Psoas muscle (tissue), 8 donors: Measurements from ENCODE around the gene TMEM150B. TPM values are rescaled to one million over a fixed set of nuclear protein-coding genes. Genes with fewer than 3 reads are reported as not detected.

Experiments
- ATAC-seq, 4 donors: fragments of 200-7000 bp; cut with Tn5 transposase; one replicate each; pipeline ENCODE4 v1.9.1; 2020; ENCODE audit warnings: moderate library complexity in 3 of 4, mild to moderate bottlenecking in 2 of 4
- DNase-seq, 2 donors: peaks; one replicate each; pipeline ENCODE4 v3.0.0-alpha.2; 2020
- H3K27ac ChIP-seq: fragments of 200-600 bp; one replicate; pipeline ENCODE4 v1.8.0; 2022
- H3K27me3 ChIP-seq, 3 donors: fragments of 200-600 bp in 1 of 3; one replicate each; pipeline versions ENCODE4 v1.6.1 to v1.8.0; 2013 to 2022; ENCODE audit warnings: low read length in 2 of 3, mild to moderate bottlenecking in 2 of 3, moderate library complexity in 1 of 3; ENCODE audit not compliant: insufficient read depth in 3 of 3
- H3K36me3 ChIP-seq, 2 donors: fragments of 200-600 bp in 1 of 2; one replicate each; pipeline versions ENCODE4 v1.6.1 to v1.8.0; 2013 to 2022; ENCODE audit warnings: low read depth in 1 of 2, mild to moderate bottlenecking in 1 of 2, moderate library complexity in 1 of 2; ENCODE audit not compliant: insufficient read depth in 1 of 2
- H3K4me1 ChIP-seq: fragments of 200-600 bp; one replicate; pipeline ENCODE4 v1.8.0; 2022
- H3K4me3 ChIP-seq: fragments of 200-600 bp; one replicate; pipeline ENCODE4 v1.8.0; 2022; ENCODE audit warnings: mild to moderate bottlenecking
- H3K9me3 ChIP-seq: fragments of 200-600 bp; one replicate; pipeline ENCODE4 v1.8.0; 2022
- WGBS, 3 donors: extraction: QIAGEN DNeasy Blood & Tissue Kit; methylation state at CpG; one replicate each; pipeline versions ENCODE4 v1.1.6 to v1.1.7; 2013; 5-methylcytosine and 5-hydroxymethylcytosine counted together
- intact Hi-C, 2 donors: fragments of 100-400 bp; cut with DNase I; formaldehyde crosslinking; loops; one replicate each; pipeline versions ENCODE4 v1.11.0 to v1.14.2; 2022
- polyA plus RNA-seq, 3 donors: library from polyadenylated mRNA; stranded (reverse); fragments of 200-250 nt; gene quantifications; one replicate each; pipeline ENCODE4 v1.2.3, GENCODE V29; 2013
- total RNA-seq, 4 donors: library from RNA; stranded (reverse); fragmentation: NEBNext Ultra II Directional in 2 of 4; extraction: Animal tissue kit (Norgen Biotek cat#: 25700) in 2 of 4; gene quantifications; one replicate each; pipeline versions ENCODE4 v1.2.1 to v1.2.4, GENCODE V29; 2021 to 2023
- TF ChIP-seq, protein P1 (sequence below): fragments of 200-600 bp; IDR thresholded peaks from one replicate; pipeline ENCODE4 v1.8.0; 2022; ENCODE audit warnings: antibody characterized with exemption
- donor health status: healthy with polysubstance abuse.
- donor health status: DM: no; HTN: no; CAD: no; lungs with moderate emphysema.
- donor health status: Bipolar disorder and iron deficiency.
- donor health status: healthy.
- donor health status: DM: yes; HTN: yes; CAD: no.
- donor health status: DM: no; HTN: no; CAD: no.
- donor health status: DM: no; HTN: no; CAD: no.
- donor health status: DM: yes; HTN: yes; CAD: no.

The TMEM150B gene
- total and polyA plus RNA-seq, 7 donors = 0.08 to 1.1 (median 0.38) TPM

DNA sequence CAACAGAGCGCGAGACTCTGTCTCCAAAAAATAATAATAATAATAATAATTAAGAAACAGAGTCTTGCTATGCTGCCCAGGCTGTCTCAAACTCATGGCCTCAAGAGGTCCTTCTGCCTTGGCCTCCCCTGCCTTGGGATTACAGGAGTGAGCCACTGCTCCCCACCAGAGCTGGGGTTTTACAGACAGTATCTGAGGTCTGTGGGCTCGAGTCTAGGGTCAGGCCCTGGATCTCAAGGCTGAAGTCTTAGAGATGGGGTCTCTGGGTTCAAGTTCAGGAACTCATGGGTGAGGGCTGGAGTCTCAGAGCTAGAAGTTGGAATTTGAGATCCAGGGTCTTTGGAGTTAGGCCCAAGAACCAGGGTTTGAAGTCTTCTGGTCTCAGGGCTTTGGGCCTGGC is 41.6 kb upstream of the TMEM150B start:
- Histone ChIP-seq H3K4me3 (no peak overlapping the region), H3K4me1 (no peaks in the 10 kb centered on the region), H3K27me3 (peaks cover 0 to 37% (median 22%) of the 10 kb centered on the region in 3 donors), H3K9me3 (no peaks in the 10 kb centered on the region), H3K36me3 (no peaks in the 10 kb centered on the region), H3K27ac (no peak overlapping the region)
- no peak for ATAC-seq
- intact Hi-C loops = no loop called here
- no peak for DNase-seq
- WGBS, 3 donors = 60 to 80% (median 77%) methylated on average over 3 of the region's 3 CpGs
- TF ChIP-seq, protein P1, sequence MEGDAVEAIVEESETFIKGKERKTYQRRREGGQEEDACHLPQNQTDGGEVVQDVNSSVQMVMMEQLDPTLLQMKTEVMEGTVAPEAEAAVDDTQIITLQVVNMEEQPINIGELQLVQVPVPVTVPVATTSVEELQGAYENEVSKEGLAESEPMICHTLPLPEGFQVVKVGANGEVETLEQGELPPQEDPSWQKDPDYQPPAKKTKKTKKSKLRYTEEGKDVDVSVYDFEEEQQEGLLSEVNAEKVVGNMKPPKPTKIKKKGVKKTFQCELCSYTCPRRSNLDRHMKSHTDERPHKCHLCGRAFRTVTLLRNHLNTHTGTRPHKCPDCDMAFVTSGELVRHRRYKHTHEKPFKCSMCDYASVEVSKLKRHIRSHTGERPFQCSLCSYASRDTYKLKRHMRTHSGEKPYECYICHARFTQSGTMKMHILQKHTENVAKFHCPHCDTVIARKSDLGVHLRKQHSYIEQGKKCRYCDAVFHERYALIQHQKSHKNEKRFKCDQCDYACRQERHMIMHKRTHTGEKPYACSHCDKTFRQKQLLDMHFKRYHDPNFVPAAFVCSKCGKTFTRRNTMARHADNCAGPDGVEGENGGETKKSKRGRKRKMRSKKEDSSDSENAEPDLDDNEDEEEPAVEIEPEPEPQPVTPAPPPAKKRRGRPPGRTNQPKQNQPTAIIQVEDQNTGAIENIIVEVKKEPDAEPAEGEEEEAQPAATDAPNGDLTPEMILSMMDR = no peak

DNA sequence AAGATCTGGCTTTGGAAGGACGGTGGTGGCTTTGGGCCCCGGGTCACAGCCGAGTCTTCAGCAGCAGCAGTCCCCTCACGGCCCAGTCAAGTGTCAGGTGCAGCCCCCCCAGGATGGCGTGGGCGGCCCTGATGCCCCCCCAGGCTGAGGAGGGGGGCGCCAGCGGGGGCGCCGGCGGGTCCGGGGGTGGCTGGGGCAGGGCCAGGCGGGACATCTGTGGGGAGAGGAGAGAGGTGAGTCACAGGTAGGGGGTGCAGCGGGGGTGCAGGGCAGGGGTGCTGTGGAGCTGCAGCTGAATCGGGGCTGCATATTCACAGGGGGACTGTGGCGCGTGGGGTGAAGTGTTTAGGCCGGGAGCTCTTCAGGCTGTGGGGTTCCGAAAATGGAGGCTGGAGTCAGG is 40.8 kb upstream of the TMEM150B start:
- Histone ChIP-seq H3K27me3 (peaks cover 0 to 29% (median 20%) of the 10 kb centered on the region in 3 donors), H3K9me3 (no peaks in the 10 kb centered on the region), H3K27ac (no peak overlapping the region), H3K36me3 (no peaks in the 10 kb centered on the region), H3K4me1 (no peaks in the 10 kb centered on the region), H3K4me3 (no peak overlapping the region)
- no peak for DNase-seq
- ATAC-seq = no peak
- TF ChIP-seq, protein P1 = no peak
- intact Hi-C loops = no loop called here
- 66 to 68% (median 68%) methylated on average over 19 of the region's 19 CpGs for WGBS, 3 donors

DNA sequence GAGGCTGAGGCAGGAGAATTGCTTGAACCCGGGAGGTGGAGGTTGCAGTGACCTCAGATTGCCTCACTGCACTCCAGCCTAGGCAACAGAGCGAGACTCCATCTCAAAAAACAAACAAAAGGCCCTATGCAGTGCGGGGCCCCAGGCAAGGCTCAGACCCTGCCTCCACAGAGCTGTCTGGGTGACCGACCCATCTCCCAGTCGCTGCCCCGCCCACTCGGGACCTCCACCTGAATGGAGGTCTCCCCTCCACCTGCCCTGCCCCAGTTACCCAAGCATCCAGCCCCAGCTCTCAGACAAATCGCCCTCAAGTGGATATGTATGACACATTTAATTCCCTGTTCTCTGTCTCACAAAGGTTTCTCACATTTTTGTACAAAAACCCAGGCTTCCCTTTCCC is 40.1 kb upstream of the TMEM150B start:
- DNase-seq (no peak), ATAC-seq (no peak)
- Histone ChIP-seq H3K27me3 (peaks cover 0 to 22% (median 14%) of the 10 kb centered on the region in 3 donors), H3K4me1 (no peaks in the 10 kb centered on the region), H3K27ac (no peak overlapping the region), H3K36me3 (no peaks in the 10 kb centered on the region), H3K4me3 (no peak overlapping the region), H3K9me3 (no peaks in the 10 kb centered on the region)
- 88 to 90% (median 88%) methylated on average over 6 to 8 of the region's 8 CpGs for WGBS, 3 donors
- TF ChIP-seq, protein P1 = no peak
- intact Hi-C loops = no loop called here

DNA sequence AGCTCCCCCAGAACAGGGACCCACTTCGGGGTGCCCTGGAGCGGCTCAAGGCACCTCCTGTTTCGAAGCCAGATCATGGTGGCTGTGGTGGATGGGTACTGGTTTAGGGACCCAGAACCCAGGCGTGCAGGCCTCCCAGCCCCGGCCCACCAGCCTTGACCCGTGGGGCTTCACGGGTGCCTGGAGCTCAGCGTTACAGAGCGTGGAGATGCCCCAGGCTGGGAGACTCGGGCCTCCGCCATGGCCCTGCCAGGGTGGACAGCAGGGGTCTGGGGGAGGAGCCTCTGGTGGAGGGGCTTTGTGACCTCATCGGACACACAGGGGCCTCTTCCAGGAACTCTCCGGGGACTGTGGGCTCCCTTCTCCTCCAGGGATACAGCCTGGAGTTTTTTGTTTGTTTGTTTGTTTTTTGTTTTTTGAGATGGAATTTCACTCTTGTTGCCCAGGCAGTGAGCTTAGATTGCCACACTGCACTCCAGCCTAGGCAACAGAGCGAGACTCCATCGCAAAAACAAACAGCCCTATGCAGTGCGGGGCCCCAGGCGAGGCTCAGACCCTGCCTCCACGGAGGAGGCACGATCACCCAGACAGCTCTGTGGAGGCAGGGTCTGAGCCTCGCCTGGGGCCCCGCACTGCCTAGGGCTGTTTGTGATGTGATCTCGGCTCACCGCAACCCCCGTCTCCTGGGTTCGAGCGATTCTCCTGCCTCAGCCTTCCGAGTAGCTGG is 38.0 kb upstream of the TMEM150B start, which contains the start of gene GARIN5B:
GARIN5B (minus strand) TSS at position 271 of the 727 bp plus-strand sequence; CDS start at position 77, 194 bp downstream.
- WGBS, 3 donors = 73 to 81% (median 77%) methylated on average over 27 of the region's 27 CpGs
- H3K27ac ChIP-seq = no peak within 1 kb of the TSS
- no peak for DNase-seq
- H3K27me3 ChIP-seq = peaks cover 0 to 5% (median 3%) of the 10 kb centered on the region in 3 donors
- H3K9me3 ChIP-seq = no peaks in the 10 kb centered on the region
- no peak within 1 kb of the TSS for H3K4me3 ChIP-seq
- intact Hi-C loops = no loop called here
- TF ChIP-seq, protein P1 = no peak
- H3K36me3 ChIP-seq = no peaks in the 10 kb centered on the region
- no peak for ATAC-seq
- H3K4me1 ChIP-seq = no peaks in the 10 kb centered on the region
